Endothelial cell of umbilical vein (primary cell): ENCODE measurements around the gene DNAJC8. TPM values are rescaled to one million over a fixed set of nuclear protein-coding genes. Genes with fewer than 3 reads are reported as not detected.

Experiments
- BruUV-seq: library from RNA; stranded (reverse); fragments of 400-500 nt; replicated peaks from 2 replicates; lab custom pipeline; 2021; lab: Mats Ljungman, UMichigan
- CTCF ChIA-PET: fragments of 300-600, 350-600 bp; sonication (Branson Sonifier 250); formaldehyde crosslinking; loops from one replicate; lab custom pipeline; 2021; ENCODE audit warnings: antibody characterized with exemption, inconsistent platforms; lab: Charles Lee
- POLR2A ChIA-PET: fragments of 300-600, 350-600 bp; sonication (Branson Sonifier 250); formaldehyde crosslinking; loops from one replicate; lab custom pipeline; 2021; ENCODE audit warnings: antibody characterized with exemption, inconsistent platforms; lab: Charles Lee
- DNase-seq: peaks from one replicate; pipeline ENCODE4 v3.0.0-alpha.2; 2011; ENCODE audit warnings: low read depth, low spot score
- FAIRE-seq: peaks from 2 replicates; lab custom pipeline; 2011; peaks lifted over from hg19 to GRCh38; lab: Jason Lieb, UNC
- H2AFZ ChIP-seq: 2 replicates; pipeline ENCODE4 v1.6.0; 2012; ENCODE audit warnings: low read depth, low read length, control low read depth, inconsistent platforms
- H3K27ac ChIP-seq: 2 replicates; pipeline ENCODE4 v1.5.1; 2011; ENCODE audit warnings: low read depth, mild to moderate bottlenecking, control low read depth, low read length, moderate library complexity; ENCODE audit not compliant: insufficient read depth
- H3K27me3 ChIP-seq, 2 experiments: 2 replicates each; pipeline versions ENCODE4 v1.6.0 to v1.6.1; 2011; ENCODE audit warnings: low read length in 2 of 2, mixed read lengths in 1 of 2; ENCODE audit not compliant: control insufficient read depth in 2 of 2, insufficient read depth in 2 of 2
- H3K36me3 ChIP-seq, 2 experiments: 2 replicates in 1 of 2; 3 replicates in 1 of 2; pipeline ENCODE4 v1.5.1; 2011; ENCODE audit warnings: low read length in 2 of 2, mild to moderate bottlenecking in 1 of 2, moderate library complexity in 1 of 2; ENCODE audit not compliant: control insufficient read depth in 2 of 2, insufficient read depth in 2 of 2; ENCODE audit errors: extremely low read depth in 1 of 2
- H3K4me1 ChIP-seq: 3 replicates; pipeline ENCODE4 v1.5.1; 2011; ENCODE audit warnings: mild to moderate bottlenecking, low read length; ENCODE audit not compliant: control insufficient read depth, insufficient read depth; ENCODE audit errors: extremely low read depth
- H3K4me2 ChIP-seq: 2 replicates; pipeline ENCODE4 v1.6.1; 2011; ENCODE audit warnings: low read length, control low read depth, mixed read lengths; ENCODE audit not compliant: insufficient read depth
- H3K4me3 ChIP-seq, 3 experiments: fragments of 200-600 bp in 1 of 3; sonication (generic), shearing (Covaris generic) in 1 of 3; replicated peaks in 1 of 3; 2 replicates each; pipeline ENCODE4 v1.5.1; 2011 to 2016; ENCODE audit warnings: control low read depth in 3 of 3, low read length in 3 of 3, mild to moderate bottlenecking in 2 of 3, inconsistent platforms in 1 of 3, low read depth in 1 of 3, moderate library complexity in 1 of 3; ENCODE audit not compliant: insufficient read depth in 1 of 3
- H3K79me2 ChIP-seq: 2 replicates; pipeline ENCODE4 v1.6.0; 2012; ENCODE audit warnings: low read length, inconsistent platforms; ENCODE audit not compliant: control insufficient read depth, insufficient read depth
- H3K9ac ChIP-seq: replicated peaks from 2 replicates; pipeline ENCODE3; 2011; ENCODE audit warnings: low read length, control low read depth; ENCODE audit not compliant: insufficient read depth; ENCODE audit errors: extremely low read depth
- H3K9me1 ChIP-seq: replicated peaks from 3 replicates; pipeline ENCODE4 v1.6.0; 2011; ENCODE audit warnings: mild to moderate bottlenecking, low read length; ENCODE audit not compliant: control insufficient read depth, insufficient read depth; ENCODE audit errors: extremely low read depth
- H3K9me3 ChIP-seq: replicated peaks from 2 replicates; pipeline ENCODE4 v1.5.1; 2012; ENCODE audit warnings: low read length, inconsistent platforms; ENCODE audit not compliant: control insufficient read depth, insufficient read depth
- H4K20me1 ChIP-seq: replicated peaks from 2 replicates; pipeline ENCODE3; 2011; ENCODE audit warnings: mild to moderate bottlenecking, low read length; ENCODE audit not compliant: control insufficient read depth, insufficient read depth; ENCODE audit errors: extremely low read depth
- EZH2 ChIP-seq: IDR thresholded peaks from 2 replicates; pipeline ENCODE4 v1.6.1; 2012; ENCODE audit warnings: borderline replicate concordance, low read depth, mild to moderate bottlenecking, moderate library complexity, low read length, inconsistent platforms; ENCODE audit not compliant: severe bottlenecking
- FOS ChIP-seq: IDR thresholded peaks from 2 replicates; pipeline ENCODE4 v1.6.1; 2011; ENCODE audit warnings: mild to moderate bottlenecking, low read length, moderate library complexity, borderline replicate concordance; ENCODE audit not compliant: insufficient read depth
- GATA2 ChIP-seq: IDR thresholded peaks from 2 replicates; pipeline ENCODE4 v1.7.0; 2011; ENCODE audit warnings: low read depth, mild to moderate bottlenecking, moderate library complexity, mixed read lengths, low read length; ENCODE audit not compliant: insufficient read length, insufficient read depth
- JUN ChIP-seq: IDR thresholded peaks from 2 replicates; pipeline ENCODE4 v1.6.1; 2011; ENCODE audit warnings: borderline replicate concordance, low read depth; ENCODE audit not compliant: insufficient read length, insufficient read depth
- MYC ChIP-seq: IDR thresholded peaks from one replicate; pipeline ENCODE4 v1.6.1; 2011; ENCODE audit warnings: mild to moderate bottlenecking, low read depth, low read length
- POLR2A ChIP-seq: IDR thresholded peaks from 2 replicates; pipeline ENCODE4 v1.6.1; 2012; ENCODE audit warnings: low read depth, mild to moderate bottlenecking, control low read depth, low read length
- POLR2AphosphoS5 ChIP-seq: IDR thresholded peaks from 2 replicates; pipeline ENCODE4 v1.6.1; 2012; ENCODE audit warnings: low read depth, mild to moderate bottlenecking, control low read depth, low read length, moderate library complexity; ENCODE audit not compliant: insufficient read depth
- dilution Hi-C: fragments of 300-500 bp; cut with MboI; formaldehyde crosslinking; loops from one replicate; pipeline ENCODE4 v1.15.0; 2019; ENCODE audit warnings: low sequenced_read_pairs; ENCODE audit not compliant: extremely low pct_ligation_motif_present
- intact Hi-C: fragments of 100-400 bp; cut with micrococcal nuclease; formaldehyde crosslinking; loops from one replicate; pipeline ENCODE4 v1.10.0; 2022
- polyA plus RNA-seq, 4 experiments: library from polyadenylated mRNA; depleted of rRNA in 3 of 4; stranded (reverse) in 3 of 4; unstranded in 1 of 4; fragments of >200 nt; gene quantifications; 2 replicates each; pipeline versions ENCODE4 v1.2.1 to v1.2.3, GENCODE V29; 2011 to 2012; ENCODE audit warnings: missing spikeins in 1 of 4
- total RNA-seq: library from RNA; stranded (reverse); gene quantifications from 2 replicates; pipeline ENCODE4 v1.2.3, GENCODE V29; 2021
- TF ChIP-seq, protein P1 (sequence below): IDR thresholded peaks from 2 replicates; pipeline ENCODE4 v1.6.1; 2011; ENCODE audit not compliant: insufficient read depth, insufficient read length
- TF ChIP-seq, protein P2 (sequence below), 2 donors: IDR thresholded peaks; 1 replicate in 1 of 2; 2 replicates in 1 of 2; pipeline ENCODE4 v1.5.1; 2011; ENCODE audit warnings: low read length in 2 of 2, mild to moderate bottlenecking in 2 of 2, moderate library complexity in 2 of 2, control low read depth in 1 of 2, inconsistent platforms in 1 of 2, low read depth in 1 of 2; ENCODE audit not compliant: insufficient read depth in 1 of 2; ENCODE audit errors: extremely low read depth in 1 of 2

DNAJC8 gene
- total and polyA plus RNA-seq, 2 donors (not counting 3 experiments of a cell fraction or from before 2014, with no cell fraction given), result 71.0 to 106 TPM

DNA sequence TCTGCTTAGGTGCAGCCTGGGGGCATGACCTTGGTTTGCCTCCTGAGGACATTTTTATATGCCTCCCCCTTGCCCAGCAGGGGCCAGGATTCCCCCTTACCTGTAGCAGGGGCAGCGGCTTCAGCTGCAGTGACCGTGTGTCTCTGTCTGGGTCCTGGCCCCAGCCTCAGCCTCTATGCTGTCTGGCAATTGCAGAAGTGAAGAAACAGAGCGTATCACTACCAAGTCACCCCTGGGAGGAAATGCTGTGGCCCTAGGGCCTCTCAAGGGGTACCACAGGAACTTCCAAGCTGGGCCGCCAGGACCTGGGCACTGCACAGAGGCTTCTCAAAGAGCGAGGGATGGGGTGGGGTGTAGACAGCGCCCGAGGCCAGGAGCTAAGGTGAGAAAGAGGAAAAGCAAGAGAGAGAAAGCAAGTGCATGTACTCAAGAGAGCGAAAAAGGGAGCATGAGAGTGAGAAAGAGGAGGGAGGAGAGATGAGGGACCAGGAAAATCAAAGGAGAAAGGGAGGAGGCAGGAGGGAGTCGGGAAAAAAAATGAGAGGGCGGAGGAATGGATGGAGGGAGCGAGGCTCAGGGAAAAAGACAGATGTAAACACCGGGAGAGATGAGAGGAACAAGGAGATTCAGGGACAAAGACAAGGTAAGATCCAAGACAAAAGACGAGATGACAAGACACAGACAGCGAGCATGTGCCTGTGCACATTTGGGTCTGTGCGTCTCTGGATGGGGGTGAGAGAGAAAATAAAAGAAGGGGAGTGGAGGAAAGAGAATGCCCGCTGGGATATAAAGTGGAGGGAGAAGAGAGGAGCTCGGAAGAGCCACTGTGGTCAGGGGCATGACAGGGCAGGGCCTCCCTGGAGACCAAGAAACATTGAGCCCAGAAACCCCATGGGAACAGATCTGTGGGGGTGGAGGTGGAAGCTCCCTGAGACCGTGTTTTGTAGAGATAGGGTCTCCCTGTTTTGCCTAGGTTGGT, 56.0 kb downstream of the DNAJC8 start, which contains the start of gene PTAFR:
TSS of gene PTAFR (minus strand) at position 199 of the 979 bp plus-strand sequence. CDS start 25,669 bp downstream, outside the sequence.
- Histone ChIP-seq H4K20me1 (no peaks in the 10 kb centered on the region), H3K4me3 (no peak within 1 kb of the TSS), H3K79me2 (no peaks in the 10 kb centered on the region), H3K9me3 (no peaks in the 10 kb centered on the region), H3K36me3 (no peaks in the 10 kb centered on the region), H3K4me1 (no peaks in the 10 kb centered on the region), H3K9me1 (no peaks in the 10 kb centered on the region), H3K9ac (no peak within 1 kb of the TSS), H2AFZ (no peak within 1 kb of the TSS), H3K27me3 (no peaks in the 10 kb centered on the region), H3K27ac (no peak within 1 kb of the TSS), H3K4me2 (no peak within 1 kb of the TSS)
- TF ChIP-seq MYC, result no peak
- TF ChIP-seq GATA2, result no peak
- TF ChIP-seq POLR2AphosphoS5, result no peak
- TF ChIP-seq JUN, result no peak
- TF ChIP-seq, protein P1, sequence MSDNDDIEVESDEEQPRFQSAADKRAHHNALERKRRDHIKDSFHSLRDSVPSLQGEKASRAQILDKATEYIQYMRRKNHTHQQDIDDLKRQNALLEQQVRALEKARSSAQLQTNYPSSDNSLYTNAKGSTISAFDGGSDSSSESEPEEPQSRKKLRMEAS, result no peak
- no peak for TF ChIP-seq FOS
- no peak for TF ChIP-seq EZH2
- TF ChIP-seq POLR2A, result no peak
- TF ChIP-seq, protein P2, sequence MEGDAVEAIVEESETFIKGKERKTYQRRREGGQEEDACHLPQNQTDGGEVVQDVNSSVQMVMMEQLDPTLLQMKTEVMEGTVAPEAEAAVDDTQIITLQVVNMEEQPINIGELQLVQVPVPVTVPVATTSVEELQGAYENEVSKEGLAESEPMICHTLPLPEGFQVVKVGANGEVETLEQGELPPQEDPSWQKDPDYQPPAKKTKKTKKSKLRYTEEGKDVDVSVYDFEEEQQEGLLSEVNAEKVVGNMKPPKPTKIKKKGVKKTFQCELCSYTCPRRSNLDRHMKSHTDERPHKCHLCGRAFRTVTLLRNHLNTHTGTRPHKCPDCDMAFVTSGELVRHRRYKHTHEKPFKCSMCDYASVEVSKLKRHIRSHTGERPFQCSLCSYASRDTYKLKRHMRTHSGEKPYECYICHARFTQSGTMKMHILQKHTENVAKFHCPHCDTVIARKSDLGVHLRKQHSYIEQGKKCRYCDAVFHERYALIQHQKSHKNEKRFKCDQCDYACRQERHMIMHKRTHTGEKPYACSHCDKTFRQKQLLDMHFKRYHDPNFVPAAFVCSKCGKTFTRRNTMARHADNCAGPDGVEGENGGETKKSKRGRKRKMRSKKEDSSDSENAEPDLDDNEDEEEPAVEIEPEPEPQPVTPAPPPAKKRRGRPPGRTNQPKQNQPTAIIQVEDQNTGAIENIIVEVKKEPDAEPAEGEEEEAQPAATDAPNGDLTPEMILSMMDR (IDR thresholded peaks at IDR 0.05; ENCODE audit: extremely low read depth in 1 of 2, insufficient read depth in 1 of 2, low read depth in 1 of 2, low read length in 2 of 2), result no peak
- BruUV-seq, result no TSS peak
- ChIA-PET POLR2A (no interaction called here), CTCF (interaction anchor here (1.1 kb wide), 1 partner anchor 7 kb away, joined by 3 read pairs; no protein-coding TSS in a partner anchor)
- dilution Hi-C loops, result no loop called here
- FAIRE-seq, result no peak
- intact Hi-C loops, result no loop called here
- DNase-seq, result no peak
